Activated CD8-positive, alpha-beta memory T cell treated with anti-CD3 and anti-CD28 coated beads, Interleukin-2, amount 50 U/mL, for 24 hours (primary cell): ENCODE results near the gene FUT3.

Source experiments
- DNase-seq: peaks from one replicate; pipeline ENCODE4 v3.0.0-alpha.2; 2020; ENCODE audit errors: extremely low read depth

FUT3 gene

DNA sequence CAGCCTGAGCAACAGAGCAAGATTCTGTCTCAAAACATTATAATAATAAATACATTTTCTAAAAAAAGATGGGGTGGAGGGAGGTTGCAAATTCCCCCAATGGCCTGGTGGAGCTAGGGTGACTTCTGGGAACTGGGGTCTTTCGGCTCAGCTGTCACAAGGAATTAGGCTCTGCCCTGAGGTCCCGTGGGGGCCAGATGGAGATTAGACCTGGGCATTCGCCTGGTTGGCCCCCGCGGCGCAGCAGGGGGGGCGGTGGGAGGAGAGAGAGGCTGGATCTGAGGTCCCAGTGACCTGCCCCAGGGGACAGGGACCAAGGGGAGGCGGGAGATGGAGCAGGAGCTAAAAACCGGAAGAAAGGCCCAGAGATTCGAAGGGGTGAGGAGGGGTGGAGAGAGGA, 26.5 kb downstream of the FUT3 start:
- no peak for DNase-seq

DNA sequence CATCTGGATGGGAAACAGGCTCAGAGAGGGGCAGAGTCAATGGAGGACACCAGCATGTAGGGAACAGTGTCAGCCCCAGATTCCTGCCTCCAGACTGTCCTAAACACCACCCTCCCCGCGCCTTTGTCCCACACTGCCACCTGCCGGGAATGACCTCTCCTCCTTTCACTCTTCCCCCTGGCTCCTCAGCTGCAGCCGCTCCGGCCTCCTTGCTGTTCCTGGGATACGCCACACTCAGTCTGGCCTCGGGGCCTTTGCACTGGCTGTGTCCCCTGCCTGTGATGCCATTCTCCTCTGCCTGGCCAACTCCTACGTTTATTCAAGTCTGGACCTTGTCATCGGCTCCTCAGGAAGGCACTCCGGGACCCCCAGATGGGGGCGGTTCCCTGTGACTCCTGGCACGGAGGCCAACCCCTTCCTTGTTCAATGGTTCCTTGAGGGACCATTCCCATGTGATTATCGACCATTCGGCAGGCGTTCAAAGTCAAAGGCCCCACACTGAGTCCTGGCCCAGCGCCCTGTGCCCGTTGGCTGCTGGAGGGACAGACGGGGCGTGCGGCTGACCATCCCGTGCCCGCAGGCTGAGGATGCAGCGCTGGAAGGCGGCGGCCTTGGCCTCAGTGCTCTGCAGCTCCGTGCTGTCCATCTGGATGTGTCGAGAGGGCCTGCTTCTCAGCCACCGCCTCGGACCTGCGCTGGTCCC, 27.5 kb downstream of the FUT3 start:
- no peak for DNase-seq

DNA sequence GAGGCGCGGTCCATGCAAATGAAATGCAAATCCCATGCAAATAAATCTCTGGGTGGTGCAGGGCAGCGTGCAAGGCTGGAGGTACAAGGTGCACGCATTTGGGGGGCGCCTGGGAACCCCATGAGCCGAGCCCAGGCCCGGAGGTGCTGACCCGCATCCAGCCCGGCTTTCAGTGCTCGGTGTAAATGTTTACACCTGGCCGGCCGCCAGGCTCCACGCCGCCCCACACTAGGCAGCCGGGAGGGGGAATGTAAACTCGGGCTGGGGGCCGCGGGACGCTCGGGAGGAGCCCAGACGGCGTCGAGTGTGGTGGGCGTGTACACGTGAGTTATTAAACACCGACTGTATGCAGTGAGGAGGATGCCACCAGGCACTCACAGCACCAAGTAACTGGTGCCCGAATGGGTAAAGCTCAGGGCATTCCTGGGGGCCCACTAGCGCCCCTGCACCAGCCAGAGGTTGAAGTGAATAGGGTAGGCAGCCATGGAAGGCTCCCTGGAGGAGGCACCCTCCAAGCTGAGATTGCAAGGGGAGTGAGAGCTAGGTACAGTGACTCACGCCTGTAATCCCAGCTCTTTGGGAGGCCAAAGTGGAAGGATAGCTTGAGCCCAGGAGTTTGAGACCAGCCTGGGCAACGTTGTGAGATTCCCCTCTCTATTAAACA, 28.9 kb downstream of the FUT3 start:
- DNase-seq: no peak

- DNase-seq: no peak
These were observed 29.6 kb downstream of the FUT3 start for GRCh38 chr19:5821521-5822180.

GRCh38 chr19:5820785-5821184, 30.5 kb downstream of the FUT3 start:
- no peak for DNase-seq

DNA sequence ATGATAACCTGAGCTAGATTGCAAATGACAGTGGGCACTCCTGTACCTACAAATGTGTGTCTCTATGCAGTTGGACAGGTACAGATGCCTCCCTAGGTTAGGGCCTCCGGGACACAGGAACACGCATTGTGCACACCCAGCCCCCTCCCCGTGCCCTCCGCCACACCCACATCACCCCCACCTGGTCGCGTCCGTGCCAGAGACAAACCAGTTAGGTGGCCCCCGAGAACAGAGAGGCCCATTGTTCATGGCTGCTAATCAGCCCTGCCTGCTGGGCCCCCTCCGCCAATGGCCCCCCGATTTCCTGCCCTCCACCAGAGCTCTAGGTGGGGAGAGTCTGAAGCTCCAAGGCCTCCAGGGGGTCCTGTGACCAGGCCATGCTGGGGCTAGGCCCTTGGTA, 32.7 kb downstream of the FUT3 start:
- no peak for DNase-seq

DNA sequence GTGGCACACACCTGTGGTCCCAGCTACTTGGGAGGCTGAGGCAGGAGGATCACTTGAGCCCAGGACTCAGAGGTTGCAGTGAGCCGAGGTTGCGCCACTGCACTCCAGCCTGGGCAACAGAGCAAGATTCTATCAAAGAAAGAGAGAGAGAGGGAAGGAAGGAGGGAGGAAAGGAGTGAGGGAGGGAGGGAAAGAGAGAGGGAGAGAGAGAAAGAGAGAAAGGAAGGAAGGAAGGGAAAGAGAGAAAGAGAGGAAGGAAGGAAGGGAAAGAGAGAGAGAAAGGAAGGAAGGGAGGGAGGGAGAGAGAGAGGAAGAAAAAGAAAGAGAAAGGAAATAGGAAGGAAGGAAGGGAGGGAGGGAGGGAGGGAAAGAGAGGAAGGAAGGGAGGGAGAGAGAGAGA, 34.0 kb downstream of the FUT3 start:
- DNase-seq: no peak

- DNase-seq: no peak
These were observed 36.4 kb downstream of the FUT3 start for GRCh38 chr19:5814852-5815246.

DNA sequence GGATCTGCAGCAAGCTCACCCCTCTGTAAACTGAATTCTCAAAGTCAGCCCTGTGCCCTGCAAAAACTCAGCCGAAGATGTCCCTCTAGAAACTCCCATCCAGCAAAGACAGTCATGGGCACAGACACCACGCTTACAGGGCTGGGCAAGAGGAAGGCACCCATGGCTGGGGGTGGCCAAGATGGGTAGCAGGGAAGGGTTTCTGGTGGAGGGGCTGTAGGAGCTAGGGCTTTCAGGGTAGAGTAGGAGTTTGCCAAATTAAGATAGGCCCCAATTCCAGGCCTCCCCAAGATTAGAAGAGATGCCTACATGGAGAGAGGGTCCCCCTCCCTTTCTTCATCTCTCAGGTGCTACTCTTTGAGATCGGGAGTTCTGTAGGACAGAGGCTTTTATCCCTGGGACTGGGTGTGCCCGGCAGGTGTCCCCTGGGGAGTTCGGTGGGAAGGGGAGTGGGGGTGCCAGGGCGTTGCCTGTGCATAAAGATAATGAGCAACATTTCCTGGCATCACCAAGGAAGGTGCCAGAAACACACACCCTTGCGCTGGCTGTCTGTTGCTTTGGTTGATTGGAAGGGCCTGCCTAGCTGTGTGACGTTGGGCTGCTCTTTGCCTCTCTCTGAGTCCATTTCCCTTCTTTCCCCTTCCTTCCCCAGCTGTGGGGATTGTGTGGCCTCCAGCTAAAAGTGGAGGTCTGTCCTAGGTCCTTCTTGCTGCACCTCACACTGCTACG, 37.0 kb downstream of the FUT3 start:
- no peak for DNase-seq

DNA sequence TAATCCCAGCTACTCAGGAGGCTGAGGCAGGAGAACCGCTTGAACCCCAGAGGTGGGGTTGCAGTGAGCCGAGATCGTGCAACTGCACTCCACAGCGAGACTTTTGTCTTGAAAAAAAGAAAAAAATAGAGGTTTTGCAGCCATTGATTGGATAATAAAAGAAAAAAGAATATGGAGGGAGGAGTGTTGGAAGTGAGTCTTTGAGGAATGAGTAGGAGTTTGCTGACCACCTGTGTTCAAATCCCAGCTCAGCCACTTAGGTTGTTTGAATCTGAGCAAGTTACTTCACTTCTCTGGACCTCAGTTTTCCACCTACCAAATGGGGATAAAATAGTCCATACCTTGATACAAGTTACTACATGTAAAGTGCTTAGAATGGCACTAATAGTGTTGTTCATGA, 40.1 kb downstream of the FUT3 start:
- no peak for DNase-seq

DNA sequence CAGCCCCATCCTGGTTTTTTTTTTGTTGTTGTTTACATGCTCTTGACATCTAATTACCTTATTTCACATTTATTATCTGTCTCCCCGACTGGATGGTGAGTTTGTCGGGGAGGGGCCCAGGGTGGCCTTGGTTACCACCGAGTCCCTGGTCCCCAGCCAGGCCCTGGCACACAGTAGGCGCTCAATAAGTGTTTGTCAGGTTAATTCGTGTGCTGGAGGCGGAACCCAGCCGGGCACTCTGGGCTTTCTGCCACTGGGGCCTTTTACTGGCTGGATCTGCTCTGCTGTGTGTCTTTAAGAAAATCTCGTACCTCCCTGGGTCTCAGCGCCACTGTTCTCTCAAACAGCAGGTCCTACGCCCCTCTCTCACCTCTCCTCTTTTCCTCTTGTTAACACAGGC, 41.8 kb downstream of the FUT3 start:
- DNase-seq: no peak

GRCh38 chr19:5809053-5809452, 42.2 kb downstream of the FUT3 start:
- no peak for DNase-seq

DNA sequence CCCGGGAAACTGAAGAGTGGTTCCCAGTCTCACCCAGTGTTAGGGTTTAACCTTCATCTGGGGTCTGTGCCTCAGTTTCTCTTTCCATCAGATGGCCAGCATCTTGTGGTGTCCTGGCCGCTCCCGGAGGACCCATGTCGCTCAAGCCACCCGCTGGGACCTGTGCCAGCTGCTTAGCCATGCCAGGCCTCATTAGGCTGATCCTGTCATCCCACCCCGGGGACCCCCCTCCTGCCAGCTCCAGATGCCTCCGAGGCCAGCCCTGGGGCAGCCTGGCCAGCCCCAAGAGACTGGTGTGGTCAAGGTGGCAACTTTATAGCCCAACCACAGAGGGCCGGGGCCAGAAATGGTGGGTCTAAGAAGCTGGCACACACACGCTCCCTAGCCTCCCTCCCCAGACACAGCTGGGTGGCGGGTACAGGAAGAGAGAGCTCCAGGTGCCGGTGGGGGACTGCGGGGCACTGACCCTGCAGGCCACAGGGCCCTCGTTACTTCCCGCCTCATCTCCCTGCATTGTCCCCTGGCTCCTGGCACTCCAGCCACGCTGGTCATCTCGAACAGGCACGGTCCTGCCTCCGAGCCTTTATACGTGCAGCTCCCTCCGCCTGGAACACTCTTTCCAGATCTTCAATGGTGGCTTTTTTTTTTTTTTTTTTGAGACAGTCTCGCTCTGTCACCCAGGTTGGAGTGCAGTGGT, 43.0 kb downstream of the FUT3 start:
- no peak for DNase-seq

DNA sequence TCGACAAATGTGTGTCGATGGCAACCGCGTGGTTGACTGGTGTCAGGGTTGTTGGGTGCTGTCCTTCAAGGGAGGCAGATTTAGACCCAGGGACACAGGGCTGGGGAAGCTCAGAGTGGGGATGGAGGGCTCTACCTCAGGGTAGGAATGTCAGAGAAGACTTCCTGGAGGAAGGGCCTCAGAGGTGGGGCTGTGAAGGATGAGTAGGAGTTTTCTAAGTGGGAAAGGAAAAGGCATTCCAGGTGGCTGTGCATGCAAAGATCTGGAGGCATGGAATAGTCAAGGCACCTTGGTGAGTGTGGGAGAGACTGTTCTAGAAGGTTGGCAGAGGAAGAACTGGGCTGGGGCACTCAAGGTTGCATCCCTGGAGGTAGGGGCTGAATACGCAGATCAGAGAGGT, 44.3 kb downstream of the FUT3 start:
- DNase-seq: no peak

GRCh38 chr19:5806133-5806489, 45.1 kb downstream of the FUT3 start:
- no peak for DNase-seq

GRCh38 chr19:5805462-5806132, 45.7 kb downstream of the FUT3 start:
- DNase-seq: no peak

DNA sequence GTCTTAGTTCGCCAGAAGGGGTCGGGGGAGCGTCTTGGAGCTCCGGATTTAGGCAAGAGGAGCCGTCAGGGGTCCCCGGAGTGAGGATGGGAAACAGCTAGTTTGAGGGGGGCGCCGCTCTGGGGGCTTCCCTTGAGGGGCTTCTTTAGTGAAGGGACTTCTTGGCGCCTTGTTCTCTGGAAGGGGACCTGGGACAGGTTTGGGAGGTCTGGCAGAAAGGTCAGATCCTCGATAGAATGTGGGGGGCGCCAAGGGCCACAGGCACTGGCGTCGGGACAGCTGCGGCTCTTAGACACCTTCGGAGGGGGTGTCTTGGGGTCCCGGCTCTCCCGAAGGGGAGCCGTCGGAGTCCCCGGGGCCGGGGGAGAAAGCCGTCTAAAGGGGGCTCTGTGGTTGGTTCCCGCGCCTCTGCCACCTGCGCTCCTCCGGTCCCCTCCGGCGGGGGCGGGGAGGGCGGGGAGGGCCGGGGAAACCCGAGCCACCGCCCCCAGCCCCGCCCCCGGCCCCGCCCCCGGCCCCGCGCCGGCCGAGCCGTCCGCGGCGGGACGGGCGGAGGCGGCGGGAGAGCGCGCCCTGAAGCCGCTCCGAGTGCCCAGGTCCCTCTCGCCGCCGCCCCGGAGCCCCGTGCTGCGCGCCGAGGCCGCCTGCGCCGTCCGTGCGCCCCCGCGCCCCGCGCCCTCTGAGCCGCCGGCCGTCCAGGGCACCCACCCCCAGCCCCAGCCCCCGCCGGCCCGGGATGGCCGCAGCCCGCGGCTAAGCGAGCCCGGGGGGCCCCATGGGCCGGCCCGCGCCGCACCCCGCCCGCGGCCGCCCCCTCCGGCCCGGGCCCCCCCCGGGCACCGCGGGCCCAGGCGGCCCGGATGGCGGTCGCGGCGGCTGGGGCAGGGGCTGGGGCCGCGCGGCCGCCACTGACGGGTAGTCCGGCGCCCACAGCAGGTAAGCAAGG, 46.5 kb downstream of the FUT3 start, which contains the start of gene NRTN:
Gene NRTN (plus strand): TSS at position 552 of the 946 bp plus-strand sequence. CDS start 19,099 bp downstream, outside the sequence.
- no peak for DNase-seq

DNA sequence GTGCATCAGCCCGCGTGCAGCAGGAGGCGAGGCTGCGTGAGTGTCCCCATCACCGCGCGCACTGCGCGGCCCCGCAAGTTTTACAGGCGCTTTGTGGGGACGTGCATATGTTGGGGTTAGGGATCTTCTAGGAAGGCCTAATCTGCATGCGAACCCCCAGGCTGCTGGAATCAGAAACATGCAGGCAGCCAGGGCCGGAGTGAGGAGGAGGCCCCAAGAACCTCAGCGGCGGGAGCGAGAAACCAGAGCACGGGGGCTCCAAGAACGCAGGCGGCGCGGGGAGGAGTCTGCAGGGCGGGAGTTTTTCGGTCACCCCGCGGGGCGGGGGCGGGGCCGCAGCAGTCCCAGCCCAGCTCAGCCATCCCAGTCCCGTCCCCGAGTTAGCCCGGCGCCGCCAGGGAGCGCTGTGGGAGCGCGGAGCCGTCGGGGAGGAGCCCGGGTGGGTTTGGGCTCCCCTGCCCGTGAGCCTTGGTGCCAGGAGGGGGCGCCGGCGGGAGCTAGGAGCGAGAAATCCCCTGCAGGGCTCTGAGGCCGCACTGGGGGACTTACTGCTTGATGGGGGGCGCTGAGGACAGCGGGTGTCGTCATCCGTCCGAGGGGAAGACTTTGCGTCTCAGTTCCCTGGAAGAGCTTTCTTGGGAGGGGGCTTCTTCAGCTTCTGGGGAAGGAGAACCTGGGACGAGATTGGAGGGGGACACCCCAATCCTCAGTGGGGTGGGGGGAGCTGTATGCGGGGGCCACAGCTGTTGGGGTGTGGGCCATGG, 47.3 kb downstream of the FUT3 start:
- peak; percentile 82 for DNase-seq

DNA sequence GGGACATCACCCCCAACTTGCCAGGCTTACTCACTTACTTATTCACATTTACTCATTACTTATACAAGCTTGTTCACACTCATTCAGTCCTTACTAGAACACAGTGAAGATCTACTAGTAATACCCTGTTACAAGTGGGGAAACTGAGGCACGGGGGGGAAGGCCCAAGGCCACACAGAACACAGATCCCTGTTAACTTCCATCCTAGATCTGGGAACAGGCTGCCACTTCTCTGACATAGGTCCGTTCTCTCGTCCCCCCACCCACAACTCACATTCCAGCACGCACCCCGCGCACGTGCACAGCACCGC, 47.9 kb downstream of the FUT3 start:
- no peak for DNase-seq
